ENCODE data around the gene COPS3. TPM values are rescaled to one million over a fixed set of nuclear protein-coding genes. Genes with fewer than 3 reads are reported as not detected.

COPS3 gene
- total and polyA plus RNA-seq, 9 of the 15 experiments (the other 6 are each of a cell fraction or from before 2014, with no cell fraction given) = 92.4 to 295 (median 167) TPM

DNA sequence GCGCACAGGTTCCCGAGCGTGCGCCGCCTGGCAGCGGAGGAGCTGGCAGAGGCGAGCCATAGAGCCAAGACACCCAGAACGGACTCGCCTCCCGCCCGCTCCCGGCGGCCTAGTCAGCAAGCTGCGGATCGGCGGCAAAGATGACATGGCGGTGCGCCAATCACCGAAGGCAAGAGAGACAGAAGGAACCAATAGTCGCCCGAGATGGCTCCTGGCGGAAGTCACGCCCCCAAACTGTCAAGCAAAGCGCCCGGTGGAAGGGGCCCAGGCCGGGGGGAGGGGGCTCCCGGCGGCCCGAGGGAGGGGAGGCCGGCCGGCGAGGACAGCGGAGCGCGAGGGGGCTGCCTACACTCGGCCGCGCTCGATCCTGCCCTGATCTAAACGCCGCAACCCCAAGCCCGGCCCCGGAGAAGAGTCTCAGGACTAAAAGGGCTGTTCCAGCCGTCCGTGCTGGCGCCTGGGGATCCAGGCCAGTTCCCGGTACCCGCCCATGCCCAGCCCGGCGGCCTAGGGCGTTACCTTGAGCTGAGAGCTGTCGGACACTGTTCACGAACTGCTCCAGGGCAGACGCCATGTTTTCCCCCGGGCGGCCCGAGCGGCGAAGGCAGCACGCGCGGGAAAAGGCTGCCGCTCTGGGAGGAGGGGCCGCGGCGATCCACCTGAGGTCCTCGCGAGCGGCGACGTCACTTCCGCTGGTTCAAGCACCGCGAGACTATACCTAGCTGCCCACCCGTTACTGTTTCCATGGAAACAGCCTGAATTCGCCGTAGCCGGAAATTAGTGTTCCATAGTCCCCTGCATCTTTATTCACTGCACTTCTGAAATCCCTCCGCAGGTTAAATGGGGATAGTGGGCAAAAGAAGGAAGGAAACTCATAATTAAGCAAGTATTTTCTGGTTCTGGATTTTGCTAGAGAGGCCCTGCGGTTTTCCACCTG, at the start of gene COPS3 (continued):
- TF ChIP-seq ELF1 (tag; IDR thresholded peaks at IDR 0.05) (0 out of 2 replicates have a peak, but pooled peaks have one; percentile 55), KLF13 (tag; IDR thresholded peaks at IDR 0.05; ENCODE audit: borderline replicate concordance, low read depth) (no peak), HNRNPUL1 (IDR thresholded peaks at IDR 0.05; ENCODE audit: low read length) (no peak), SIN3A (IDR thresholded peaks at IDR 0.05; ENCODE audit: borderline replicate concordance in 2 of 2, control insufficient read depth in 1 of 2, low read depth in 2 of 2, low read length in 2 of 2) (peak; percentile 57 to 72; a peak in 2 of 4 replicates), GABPA (tag; conservative IDR thresholded peaks at IDR 0.05; ENCODE audit: low read depth) (peak; percentile 93), FOXP1 (CRISPR knock-in tag; IDR thresholded peaks at IDR 0.05) (no peak), CTBP1 (IDR thresholded peaks at IDR 0.05; ENCODE audit: borderline replicate concordance) (0 out of 2 replicates have a peak, but pooled peaks have one; percentile 24), NFYB (IDR thresholded peaks at IDR 0.05; ENCODE audit: extremely low read depth, insufficient read length) (peak; percentile 2), CSDE1 (IDR thresholded peaks at IDR 0.05) (peak in 1 of 2 experiments; percentile 96; a peak in 2 of 4 replicates), POLR3G (IDR thresholded peaks at IDR 0.05; ENCODE audit: extremely low read depth, insufficient read length, insufficient replicate concordance) (no peak), EGR1 (conservative IDR thresholded peaks at IDR 0.05) (peak; percentile 15; the same call in 1 of the 2 replicates)
- TF ChIP-seq, protein P1, sequence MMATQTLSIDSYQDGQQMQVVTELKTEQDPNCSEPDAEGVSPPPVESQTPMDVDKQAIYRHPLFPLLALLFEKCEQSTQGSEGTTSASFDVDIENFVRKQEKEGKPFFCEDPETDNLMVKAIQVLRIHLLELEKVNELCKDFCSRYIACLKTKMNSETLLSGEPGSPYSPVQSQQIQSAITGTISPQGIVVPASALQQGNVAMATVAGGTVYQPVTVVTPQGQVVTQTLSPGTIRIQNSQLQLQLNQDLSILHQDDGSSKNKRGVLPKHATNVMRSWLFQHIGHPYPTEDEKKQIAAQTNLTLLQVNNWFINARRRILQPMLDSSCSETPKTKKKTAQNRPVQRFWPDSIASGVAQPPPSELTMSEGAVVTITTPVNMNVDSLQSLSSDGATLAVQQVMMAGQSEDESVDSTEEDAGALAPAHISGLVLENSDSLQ (IDR thresholded peaks at IDR 0.05) = peak; percentile 98
- TF ChIP-seq, protein P2, sequence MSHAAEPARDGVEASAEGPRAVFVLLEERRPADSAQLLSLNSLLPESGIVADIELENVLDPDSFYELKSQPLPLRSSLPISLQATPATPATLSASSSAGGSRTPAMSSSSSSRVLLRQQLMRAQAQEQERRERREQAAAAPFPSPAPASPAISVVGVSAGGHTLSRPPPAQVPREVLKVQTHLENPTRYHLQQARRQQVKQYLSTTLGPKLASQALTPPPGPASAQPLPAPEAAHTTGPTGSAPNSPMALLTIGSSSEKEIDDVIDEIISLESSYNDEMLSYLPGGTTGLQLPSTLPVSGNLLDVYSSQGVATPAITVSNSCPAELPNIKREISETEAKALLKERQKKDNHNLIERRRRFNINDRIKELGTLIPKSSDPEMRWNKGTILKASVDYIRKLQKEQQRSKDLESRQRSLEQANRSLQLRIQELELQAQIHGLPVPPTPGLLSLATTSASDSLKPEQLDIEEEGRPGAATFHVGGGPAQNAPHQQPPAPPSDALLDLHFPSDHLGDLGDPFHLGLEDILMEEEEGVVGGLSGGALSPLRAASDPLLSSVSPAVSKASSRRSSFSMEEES (CRISPR knock-in tag; IDR thresholded peaks at IDR 0.05) = no peak
- TF ChIP-seq, protein P3, sequence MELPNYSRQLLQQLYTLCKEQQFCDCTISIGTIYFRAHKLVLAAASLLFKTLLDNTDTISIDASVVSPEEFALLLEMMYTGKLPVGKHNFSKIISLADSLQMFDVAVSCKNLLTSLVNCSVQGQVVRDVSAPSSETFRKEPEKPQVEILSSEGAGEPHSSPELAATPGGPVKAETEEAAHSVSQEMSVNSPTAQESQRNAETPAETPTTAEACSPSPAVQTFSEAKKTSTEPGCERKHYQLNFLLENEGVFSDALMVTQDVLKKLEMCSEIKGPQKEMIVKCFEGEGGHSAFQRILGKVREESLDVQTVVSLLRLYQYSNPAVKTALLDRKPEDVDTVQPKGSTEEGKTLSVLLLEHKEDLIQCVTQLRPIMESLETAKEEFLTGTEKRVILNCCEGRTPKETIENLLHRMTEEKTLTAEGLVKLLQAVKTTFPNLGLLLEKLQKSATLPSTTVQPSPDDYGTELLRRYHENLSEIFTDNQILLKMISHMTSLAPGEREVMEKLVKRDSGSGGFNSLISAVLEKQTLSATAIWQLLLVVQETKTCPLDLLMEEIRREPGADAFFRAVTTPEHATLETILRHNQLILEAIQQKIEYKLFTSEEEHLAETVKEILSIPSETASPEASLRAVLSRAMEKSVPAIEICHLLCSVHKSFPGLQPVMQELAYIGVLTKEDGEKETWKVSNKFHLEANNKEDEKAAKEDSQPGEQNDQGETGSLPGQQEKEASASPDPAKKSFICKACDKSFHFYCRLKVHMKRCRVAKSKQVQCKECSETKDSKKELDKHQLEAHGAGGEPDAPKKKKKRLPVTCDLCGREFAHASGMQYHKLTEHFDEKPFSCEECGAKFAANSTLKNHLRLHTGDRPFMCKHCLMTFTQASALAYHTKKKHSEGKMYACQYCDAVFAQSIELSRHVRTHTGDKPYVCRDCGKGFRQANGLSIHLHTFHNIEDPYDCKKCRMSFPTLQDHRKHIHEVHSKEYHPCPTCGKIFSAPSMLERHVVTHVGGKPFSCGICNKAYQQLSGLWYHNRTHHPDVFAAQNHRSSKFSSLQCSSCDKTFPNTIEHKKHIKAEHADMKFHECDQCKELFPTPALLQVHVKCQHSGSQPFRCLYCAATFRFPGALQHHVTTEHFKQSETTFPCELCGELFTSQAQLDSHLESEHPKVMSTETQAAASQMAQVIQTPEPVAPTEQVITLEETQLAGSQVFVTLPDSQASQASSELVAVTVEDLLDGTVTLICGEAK (IDR thresholded peaks at IDR 0.05) = peak; percentile 84
- TF ChIP-seq, protein P3 (CRISPR knock-in tag; IDR thresholded peaks at IDR 0.05) = no peak

Measured in K562 (cell line).